Natural killer cell (primary cell): ENCODE measurements around the gene AUTS2. TPM values are rescaled to one million over a fixed set of nuclear protein-coding genes. Genes with fewer than 3 reads are reported as not detected.

Experiments
- ATAC-seq, 3 donors: fragments of 150-1000 bp in 2 of 3; fragments of 200-7000 bp in 1 of 3; cut with Tn5 transposase; 1 replicate in 1 of 3; 2 replicates in 2 of 3; pipeline ENCODE4 v1.10.0; 2021; ENCODE audit warnings: mild to moderate bottlenecking in 2 of 3, moderate library complexity in 2 of 3
- DNase-seq, 2 donors: peaks; one replicate each; pipeline versions ENCODE4 v3.0.0 to v3.0.0-alpha.2; 2013 to 2021; ENCODE audit warnings: mixed read lengths in 1 of 2
- H3K27ac ChIP-seq: one replicate; pipeline ENCODE4 v1.5.1; 2013; ENCODE audit warnings: mild to moderate bottlenecking, low read length
- H3K27me3 ChIP-seq: one replicate; pipeline ENCODE4 v1.6.1; 2013; ENCODE audit warnings: low read length; ENCODE audit not compliant: control insufficient read depth, insufficient read depth
- H3K36me3 ChIP-seq: one replicate; pipeline ENCODE4 v1.6.1; 2013; ENCODE audit warnings: low read length; ENCODE audit not compliant: control insufficient read depth, insufficient read depth
- H3K4me1 ChIP-seq: one replicate; pipeline ENCODE4 v1.6.1; 2013; ENCODE audit warnings: low read length; ENCODE audit not compliant: control insufficient read depth, insufficient read depth
- H3K4me3 ChIP-seq: one replicate; pipeline ENCODE4 v1.5.1; 2013; ENCODE audit warnings: low read length
- H3K9me3 ChIP-seq: one replicate; pipeline ENCODE4 v1.6.1; 2013; ENCODE audit warnings: low read length; ENCODE audit not compliant: control insufficient read depth, insufficient read depth
- H3K27ac Mint-ChIP-seq, 2 donors: one replicate each; pipeline ENCODE4 v1.8.0; 2022; ENCODE audit warnings: mild to moderate bottlenecking in 2 of 2, mixed read lengths in 2 of 2, moderate library complexity in 1 of 2
- H3K27me3 Mint-ChIP-seq, 2 donors: one replicate each; pipeline ENCODE4 v1.8.0; 2022; ENCODE audit warnings: low read depth in 2 of 2, mixed read lengths in 2 of 2
- H3K36me3 Mint-ChIP-seq: one replicate; pipeline ENCODE4 v1.8.0; 2022; ENCODE audit warnings: mixed read lengths
- H3K4me1 Mint-ChIP-seq, 2 donors: one replicate each; pipeline ENCODE4 v1.8.0; 2022; ENCODE audit warnings: mixed read lengths in 2 of 2
- H3K4me3 Mint-ChIP-seq: one replicate; pipeline ENCODE4 v1.8.0; 2022; ENCODE audit warnings: mild to moderate bottlenecking, moderate library complexity, mixed read lengths
- H3K9me3 Mint-ChIP-seq, 2 donors: one replicate each; pipeline ENCODE4 v1.8.0; 2022; ENCODE audit warnings: mixed read lengths in 2 of 2
- CTCF ChIP-seq: fragments of 200-600 bp; IDR thresholded peaks from one replicate; pipeline ENCODE4 v1.8.0; 2022; ENCODE audit warnings: antibody characterized with exemption
- WGBS: methylation state at CpG from one replicate; pipeline ENCODE4 v1.1.7; 2013; ENCODE audit warnings: missing lambda C conversion rate; ENCODE audit not compliant: insufficient coverage; 5-methylcytosine and 5-hydroxymethylcytosine counted together
- intact Hi-C: fragments of 100-400 bp; cut with micrococcal nuclease; formaldehyde crosslinking; loops from one replicate; pipeline ENCODE4 v1.14.2; 2022
- total RNA-seq, 4 donors: library from RNA; stranded (reverse); fragments of 120-200 nt in 1 of 4; gene quantifications; one replicate each; pipeline versions ENCODE4 v1.2.3 to v1.2.4, GENCODE V29; 2013 to 2022

AUTS2 gene
- total RNA-seq, 3 donors from 2014 or later (not counting 1 experiment from before 2014, with no cell fraction given): 147 to 197 (median 155) TPM

GRCh38 chr7:69910150-69910549 lies 311.9 kb downstream of the AUTS2 start:
- no peaks in the 10 kb centered on the region for H3K27me3 Mint-ChIP-seq
- TF ChIP-seq CTCF: no peak

GRCh38 chr7:69911337-69911736 lies 313.1 kb downstream of the AUTS2 start:
- no peak for DNase-seq
- intact Hi-C loops: no loop called here
- Mint-ChIP-seq H3K27ac (no peak overlapping the region), H3K36me3 (no peaks in the 10 kb centered on the region), H3K27me3 (no peaks in the 10 kb centered on the region), H3K9me3 (no peaks in the 10 kb centered on the region), H3K4me1 (peaks cover 24% of the 10 kb centered on the region in 2 donors), H3K4me3 (no peak overlapping the region)
- WGBS: 97% methylated on average over 8 of the region's 8 CpGs
- peaks cover 6% of the 10 kb centered on the region for H3K9me3 ChIP-seq
- H3K27me3 ChIP-seq: no peaks in the 10 kb centered on the region
- TF ChIP-seq CTCF: no peak
- H3K36me3 ChIP-seq: no peaks in the 10 kb centered on the region
- no peak overlapping the region for H3K4me3 ChIP-seq
- no peak for ATAC-seq
- H3K4me1 ChIP-seq: peaks cover 15% of the 10 kb centered on the region
- H3K27ac ChIP-seq: no peak overlapping the region

More at GRCh38 chr7:69910150-69910549, 311.9 kb downstream of the AUTS2 start:
- Mint-ChIP-seq H3K4me1 (peaks cover 27 to 35% of the 10 kb centered on the region in 2 donors), H3K36me3 (no peaks in the 10 kb centered on the region), H3K4me3 (no peak overlapping the region), H3K27ac (no peak overlapping the region), H3K9me3 (no peaks in the 10 kb centered on the region)
- Histone ChIP-seq H3K27me3 (no peaks in the 10 kb centered on the region), H3K4me1 (peaks cover 17% of the 10 kb centered on the region), H3K9me3 (peaks cover 6% of the 10 kb centered on the region), H3K27ac (no peak overlapping the region), H3K4me3 (no peak overlapping the region), H3K36me3 (no peaks in the 10 kb centered on the region)
- intact Hi-C loops: no loop called here
- WGBS: 96% methylated on average over 3 of the region's 3 CpGs
- DNase-seq (no peak), ATAC-seq (no peak)

- peaks cover 6% of the 10 kb centered on the region for H3K9me3 ChIP-seq
- no peak overlapping the region for H3K4me3 ChIP-seq
- Mint-ChIP-seq H3K27ac (no peak overlapping the region), H3K4me3 (no peak overlapping the region), H3K9me3 (no peaks in the 10 kb centered on the region), H3K4me1 (peaks cover 16% of the 10 kb centered on the region in 2 donors), H3K36me3 (no peaks in the 10 kb centered on the region), H3K27me3 (no peaks in the 10 kb centered on the region)
- no peak overlapping the region for H3K27ac ChIP-seq
- intact Hi-C loops: no loop called here
- TF ChIP-seq CTCF: no peak
- DNase-seq (no peak), ATAC-seq (no peak)
- H3K27me3 ChIP-seq: no peaks in the 10 kb centered on the region
- H3K36me3 ChIP-seq: no peaks in the 10 kb centered on the region
- peaks cover 7% of the 10 kb centered on the region for H3K4me1 ChIP-seq
- 95% methylated on average over 6 of the region's 6 CpGs for WGBS
Observed at GRCh38 chr7:69912141-69912540, 313.9 kb downstream of the AUTS2 start.

- no peaks in the 10 kb centered on the region for H3K27me3 ChIP-seq
- 88% methylated on average over 1 of the region's 1 CpG for WGBS
- DNase-seq: no peak
- Mint-ChIP-seq H3K36me3 (no peaks in the 10 kb centered on the region), H3K27me3 (no peaks in the 10 kb centered on the region), H3K4me1 (peaks cover 9% of the 10 kb centered on the region in 2 donors), H3K9me3 (no peaks in the 10 kb centered on the region), H3K4me3 (no peak overlapping the region), H3K27ac (no peak overlapping the region)
- peaks cover 6% of the 10 kb centered on the region for H3K9me3 ChIP-seq
- no peak overlapping the region for H3K27ac ChIP-seq
- peaks cover 7% of the 10 kb centered on the region for H3K4me1 ChIP-seq
- intact Hi-C loops: no loop called here
- H3K4me3 ChIP-seq: no peak overlapping the region
- no peaks in the 10 kb centered on the region for H3K36me3 ChIP-seq
- TF ChIP-seq CTCF: no peak
- ATAC-seq: no peak
Observed at GRCh38 chr7:69912846-69913245, 314.6 kb downstream of the AUTS2 start.
